Heart left ventricle (tissue), 13 donors: ENCODE results near the gene HSPA1L.

ENCODE experiments used
- POLR2A ChIP-seq, 2 donors: fragments of 450-650 bp; IDR thresholded peaks; one replicate each; pipeline ENCODE4 v1.6.1; 2017; ENCODE audit warnings: antibody characterized with exemption in 2 of 2, mild to moderate bottlenecking in 2 of 2, moderate library complexity in 2 of 2
- TF ChIP-seq, protein P1 (sequence below), 12 donors: fragments of 200-600 bp; sonication (generic) in 4 of 12; IDR thresholded peaks; one replicate each; pipeline versions ENCODE4 v1.5.0 to v1.8.0; 2018 to 2022; ENCODE audit warnings: antibody characterized with exemption in 12 of 12, mild to moderate bottlenecking in 5 of 12
- donor health status: ischemic (EF 13 %, LVEDD 7.1; RV severe dilation, severe dysfunction).
- donor health status: DM: no; HTN: yes; CAD: no.
- donor health status: DM: no; HTN: no; CAD: no.
- donor health status: ischemic (EF 25% LVEDD 6.9; RV normal size, moderate dysfunction).
- donor health status: ischemic (EF 25% LVEDD 5.7; RV mildly dilated, moderate dysfunction).
- donor health status: ischemic (EF 35%, LVEDD 5.7; RV mildly dilated, moderate dysfunction).
- donor health status: nonischemic (EF 11% LVEDD 7.7; RV severe dilation, severe dysfunction).
- donor health status: DM: yes; HTN: yes; CAD: no.
- donor health status: PGD.
- donor health status: ischemic (EF 29% LVEDD 5.4; RV normal size, mild dysfunction).
- donor health status: nonischemic (EF 23%, LVEDD 6.1; RV moderate dilation, normal function).

- TF ChIP-seq, protein P1, sequence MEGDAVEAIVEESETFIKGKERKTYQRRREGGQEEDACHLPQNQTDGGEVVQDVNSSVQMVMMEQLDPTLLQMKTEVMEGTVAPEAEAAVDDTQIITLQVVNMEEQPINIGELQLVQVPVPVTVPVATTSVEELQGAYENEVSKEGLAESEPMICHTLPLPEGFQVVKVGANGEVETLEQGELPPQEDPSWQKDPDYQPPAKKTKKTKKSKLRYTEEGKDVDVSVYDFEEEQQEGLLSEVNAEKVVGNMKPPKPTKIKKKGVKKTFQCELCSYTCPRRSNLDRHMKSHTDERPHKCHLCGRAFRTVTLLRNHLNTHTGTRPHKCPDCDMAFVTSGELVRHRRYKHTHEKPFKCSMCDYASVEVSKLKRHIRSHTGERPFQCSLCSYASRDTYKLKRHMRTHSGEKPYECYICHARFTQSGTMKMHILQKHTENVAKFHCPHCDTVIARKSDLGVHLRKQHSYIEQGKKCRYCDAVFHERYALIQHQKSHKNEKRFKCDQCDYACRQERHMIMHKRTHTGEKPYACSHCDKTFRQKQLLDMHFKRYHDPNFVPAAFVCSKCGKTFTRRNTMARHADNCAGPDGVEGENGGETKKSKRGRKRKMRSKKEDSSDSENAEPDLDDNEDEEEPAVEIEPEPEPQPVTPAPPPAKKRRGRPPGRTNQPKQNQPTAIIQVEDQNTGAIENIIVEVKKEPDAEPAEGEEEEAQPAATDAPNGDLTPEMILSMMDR (IDR thresholded peaks at IDR 0.05) = no peak
- no peak for TF ChIP-seq POLR2A (IDR thresholded peaks at IDR 0.05)
Observed at GRCh38 chr6:31797588-31797987, 17.5 kb downstream of the HSPA1L start.
